Rectal smooth muscle tissue (tissue), 1 donor: ENCODE measurements around the gene CAPN7.

Experiments
- H3K27ac ChIP-seq: one replicate; pipeline ENCODE4 v1.7.0; 2013; ENCODE audit warnings: low read depth, low read length, inconsistent platforms
- H3K27me3 ChIP-seq: one replicate; pipeline ENCODE4 v1.7.0; 2013; ENCODE audit warnings: low read length; ENCODE audit not compliant: control insufficient read depth, insufficient read depth
- H3K36me3 ChIP-seq: one replicate; pipeline ENCODE4 v1.7.0; 2013; ENCODE audit warnings: low read length; ENCODE audit not compliant: control insufficient read depth, insufficient read depth
- H3K4me1 ChIP-seq: one replicate; pipeline ENCODE4 v1.7.0; 2013; ENCODE audit warnings: low read length; ENCODE audit not compliant: control insufficient read depth, insufficient read depth
- H3K4me3 ChIP-seq: one replicate; pipeline ENCODE4 v1.7.0; 2013; ENCODE audit warnings: low read length
- H3K9ac ChIP-seq: one replicate; pipeline ENCODE4 v1.7.0; 2013; ENCODE audit warnings: low read length

Gene CAPN7

GRCh38 chr3:15300323-15301078, 94.5 kb downstream of the CAPN7 start:
- Histone ChIP-seq H3K27ac (no peak overlapping the region), H3K27me3 (no peaks in the 10 kb centered on the region), H3K36me3 (peaks cover 11% of the 10 kb centered on the region), H3K9ac (no peak overlapping the region), H3K4me1 (no peaks in the 10 kb centered on the region), H3K4me3 (no peak overlapping the region)

- Histone ChIP-seq H3K36me3 (peaks cover 11% of the 10 kb centered on the region), H3K27me3 (no peaks in the 10 kb centered on the region), H3K27ac (no peak overlapping the region), H3K4me1 (no peaks in the 10 kb centered on the region), H3K4me3 (no peak overlapping the region), H3K9ac (no peak overlapping the region)
These were observed 95.7 kb downstream of the CAPN7 start for GRCh38 chr3:15301761-15302160.
